GM12801 (cell line): Measurements from ENCODE around the gene LHFPL6.

Experiments used
- TF ChIP-seq, protein P1 (sequence below): IDR thresholded peaks from one replicate; pipeline ENCODE4 v1.5.1; 2011; ENCODE audit warnings: control low read depth; ENCODE audit not compliant: insufficient read length; ENCODE audit errors: extremely low read depth

The LHFPL6 gene

DNA sequence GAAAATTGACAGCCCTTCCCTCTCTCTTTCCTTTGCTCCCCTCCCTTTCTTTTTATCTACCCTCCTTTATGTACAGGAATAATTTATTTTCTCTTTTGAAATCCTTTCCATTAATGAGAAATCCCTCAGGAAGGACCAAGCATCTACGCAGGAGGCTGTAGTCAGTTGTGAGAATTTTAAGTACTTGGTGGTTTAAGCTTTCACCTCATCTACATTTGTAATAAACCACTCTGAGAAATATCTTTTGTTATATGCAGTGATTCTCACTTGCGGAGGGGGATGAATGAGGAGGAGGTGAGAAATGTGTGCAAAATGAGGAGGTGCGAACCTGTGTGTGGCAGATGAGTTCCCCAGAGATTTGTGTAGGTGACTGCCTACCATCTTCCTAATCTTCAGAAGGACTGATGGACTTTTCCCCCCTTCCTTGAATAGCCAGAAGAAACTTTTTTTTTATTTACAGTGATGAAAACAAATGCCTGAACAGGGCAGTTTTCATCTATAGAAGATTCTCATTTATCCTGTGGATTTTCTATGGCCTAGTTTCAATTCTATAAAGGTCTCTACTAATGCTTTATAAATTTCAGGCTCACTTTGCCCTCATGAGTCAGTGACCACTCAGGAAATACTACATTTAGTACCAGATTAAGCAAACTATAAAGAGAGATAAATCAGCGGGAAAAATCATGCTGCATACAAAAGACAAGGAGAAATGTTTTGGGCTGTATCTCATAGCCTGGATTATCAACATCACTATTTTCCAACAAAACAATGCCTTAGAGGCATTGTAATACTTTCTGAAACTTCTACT is 118.3 kb downstream of the LHFPL6 start:
- TF ChIP-seq, protein P1, sequence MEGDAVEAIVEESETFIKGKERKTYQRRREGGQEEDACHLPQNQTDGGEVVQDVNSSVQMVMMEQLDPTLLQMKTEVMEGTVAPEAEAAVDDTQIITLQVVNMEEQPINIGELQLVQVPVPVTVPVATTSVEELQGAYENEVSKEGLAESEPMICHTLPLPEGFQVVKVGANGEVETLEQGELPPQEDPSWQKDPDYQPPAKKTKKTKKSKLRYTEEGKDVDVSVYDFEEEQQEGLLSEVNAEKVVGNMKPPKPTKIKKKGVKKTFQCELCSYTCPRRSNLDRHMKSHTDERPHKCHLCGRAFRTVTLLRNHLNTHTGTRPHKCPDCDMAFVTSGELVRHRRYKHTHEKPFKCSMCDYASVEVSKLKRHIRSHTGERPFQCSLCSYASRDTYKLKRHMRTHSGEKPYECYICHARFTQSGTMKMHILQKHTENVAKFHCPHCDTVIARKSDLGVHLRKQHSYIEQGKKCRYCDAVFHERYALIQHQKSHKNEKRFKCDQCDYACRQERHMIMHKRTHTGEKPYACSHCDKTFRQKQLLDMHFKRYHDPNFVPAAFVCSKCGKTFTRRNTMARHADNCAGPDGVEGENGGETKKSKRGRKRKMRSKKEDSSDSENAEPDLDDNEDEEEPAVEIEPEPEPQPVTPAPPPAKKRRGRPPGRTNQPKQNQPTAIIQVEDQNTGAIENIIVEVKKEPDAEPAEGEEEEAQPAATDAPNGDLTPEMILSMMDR: no peak

DNA sequence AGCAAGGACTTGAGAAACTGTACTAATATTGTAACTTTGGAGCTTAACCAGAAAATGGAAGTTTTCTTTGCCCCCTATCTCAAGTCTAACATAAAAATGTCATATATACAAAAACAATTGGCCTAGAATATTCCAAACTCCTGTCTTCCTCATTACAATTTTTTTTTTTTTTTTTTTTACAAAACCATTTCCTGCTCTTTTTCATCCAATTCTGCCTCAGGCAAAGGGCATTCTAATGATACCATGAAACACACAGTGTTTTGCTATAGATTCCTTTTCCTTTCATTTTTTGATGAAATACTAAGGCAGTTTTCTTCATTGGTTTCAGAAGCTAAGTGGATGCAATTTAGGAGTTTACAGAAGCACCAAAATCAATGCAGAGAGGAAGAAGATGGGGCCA is 119.7 kb downstream of the LHFPL6 start:
- TF ChIP-seq, protein P1: no peak

DNA sequence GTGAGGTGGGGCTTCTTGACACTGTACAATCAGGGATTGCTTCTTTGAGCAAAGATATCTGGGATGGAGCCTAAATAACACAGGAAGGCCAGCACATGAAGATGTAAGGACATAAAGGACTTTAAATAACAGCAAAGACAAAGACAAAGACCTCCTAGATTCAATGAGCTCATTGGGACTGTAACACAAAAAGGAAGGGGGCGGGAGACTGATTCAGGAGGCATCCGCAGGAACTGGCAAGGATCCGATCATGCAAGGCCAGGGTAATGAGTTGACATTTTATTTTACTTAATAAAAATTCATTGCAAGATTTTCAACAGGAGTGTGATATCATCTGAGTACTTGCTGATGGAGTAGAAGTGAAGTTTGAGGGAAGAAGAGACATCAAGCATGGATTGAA is 121.5 kb downstream of the LHFPL6 start:
- TF ChIP-seq, protein P1: no peak

DNA sequence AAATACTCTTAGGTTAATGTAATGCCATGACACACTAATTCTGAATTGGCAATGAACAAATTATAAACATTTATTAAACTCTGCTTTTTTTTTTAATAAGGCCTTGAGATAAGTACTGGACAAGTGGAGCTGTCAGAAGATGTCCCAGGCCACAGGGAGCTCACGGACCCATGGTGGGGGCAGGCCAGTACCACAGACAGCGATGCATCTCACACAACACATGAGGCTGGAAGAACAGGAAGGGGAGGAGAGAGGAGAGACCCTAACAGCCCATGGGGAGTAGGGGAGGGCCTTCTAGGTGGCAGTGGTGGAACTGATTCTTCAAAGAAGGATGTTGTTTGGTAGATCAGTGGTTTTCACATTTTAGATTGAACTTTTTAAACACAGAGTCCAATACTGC is 128.4 kb downstream of the LHFPL6 start:
- TF ChIP-seq, protein P1: no peak

DNA sequence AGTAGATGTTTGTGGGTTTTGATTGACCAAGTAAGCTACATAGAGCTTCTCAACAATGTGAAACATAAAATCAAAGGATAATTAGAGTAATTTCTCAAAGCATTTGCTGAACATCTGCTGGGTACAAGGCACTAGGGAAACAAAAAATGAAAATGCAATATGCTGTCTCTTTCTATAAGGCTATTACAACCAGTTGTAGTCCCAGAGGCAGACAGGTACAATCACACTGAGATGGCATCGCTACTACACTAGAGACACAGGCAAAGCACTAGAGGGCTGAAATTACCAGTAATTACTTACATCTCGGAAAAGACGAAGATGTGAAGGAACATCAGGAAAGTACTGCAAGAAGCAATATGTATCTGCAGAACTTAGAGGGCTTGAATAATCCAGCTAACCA is 133.3 kb downstream of the LHFPL6 start:
- TF ChIP-seq, protein P1: no peak

DNA sequence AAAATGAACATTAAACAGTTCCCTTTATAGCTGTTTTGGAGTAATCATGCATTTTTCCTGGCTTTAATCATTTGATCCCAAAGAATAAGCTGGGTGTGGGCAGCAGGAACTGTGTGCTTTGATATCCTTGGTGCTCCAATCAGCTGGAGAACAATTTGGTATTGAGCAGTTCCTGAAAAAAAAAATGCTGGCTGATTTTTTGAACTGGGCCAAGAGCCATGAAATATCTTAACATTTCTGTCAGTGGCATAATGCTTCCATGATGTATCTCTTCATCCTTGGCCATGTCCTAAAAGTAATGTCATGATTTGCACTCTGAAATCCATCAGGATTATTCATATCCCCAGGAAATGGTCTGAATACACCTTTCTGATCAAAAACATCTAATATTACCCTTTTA is 134.7 kb downstream of the LHFPL6 start:
- TF ChIP-seq, protein P1: no peak

DNA sequence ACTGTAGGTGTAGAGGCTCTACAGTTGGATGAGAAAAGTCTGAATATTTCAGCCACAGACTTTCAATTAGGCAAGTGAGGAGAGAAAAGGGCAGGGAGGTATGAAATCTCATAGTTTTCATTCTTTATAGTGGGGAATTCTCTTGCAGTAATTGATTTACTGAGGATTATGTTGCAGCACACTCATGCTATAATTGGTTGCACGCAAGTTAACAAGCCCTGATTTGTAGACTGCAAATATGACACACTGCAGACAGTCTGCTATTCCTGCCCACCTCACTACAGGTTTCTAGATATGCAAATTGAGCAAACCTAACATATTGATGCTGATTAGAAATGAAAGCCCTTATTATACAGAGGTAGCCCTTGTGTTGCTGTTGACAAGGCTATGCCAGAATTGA is 139.4 kb downstream of the LHFPL6 start:
- TF ChIP-seq, protein P1: no peak
